SK-N-MC (cell line): ENCODE data around the gene DNHD1.

Experiments
- DNase-seq: peaks from one replicate; pipeline ENCODE4 v3.0.0-alpha.2; 2011; ENCODE audit warnings: low read depth, low spot score
- H3K27ac ChIP-seq: fragments of 200-600 bp; sonication (generic); 2 replicates; pipeline ENCODE4 v1.5.1; 2016; ENCODE audit warnings: mixed run types
- H3K36me3 ChIP-seq: fragments of 200-600 bp; sonication (generic); 2 replicates; pipeline ENCODE4 v1.6.1; 2017; ENCODE audit warnings: antibody characterized with exemption, low read length, mixed read lengths; ENCODE audit not compliant: insufficient read depth
- H3K4me3 ChIP-seq: fragments of 200-600 bp; sonication (generic); 2 replicates; pipeline ENCODE4 v1.5.1; 2016
- H3K9ac ChIP-seq: fragments of 200-600 bp; sonication (generic); 2 replicates; pipeline ENCODE4 v1.8.0; 2017; ENCODE audit warnings: mixed run types, mixed read lengths; ENCODE audit not compliant: insufficient read length
- H3K9me3 ChIP-seq: fragments of 200-600 bp; sonication (generic); 2 replicates; pipeline ENCODE4 v1.6.1; 2017; ENCODE audit warnings: low read depth, mild to moderate bottlenecking, antibody characterized with exemption, low read length, moderate library complexity, mixed read lengths
- EZH2 ChIP-seq: fragments of 200-600 bp; sonication (generic); IDR thresholded peaks from one replicate; pipeline ENCODE4 v1.6.1; 2017; ENCODE audit warnings: antibody characterized with exemption
- FOXP2 ChIP-seq: optimal IDR thresholded peaks from 2 replicates; pipeline ENCODE3; 2011; ENCODE audit warnings: mild to moderate bottlenecking, moderate library complexity; ENCODE audit not compliant: insufficient read depth; ENCODE audit errors: extremely low read length, control extremely low read depth
- POLR2AphosphoS5 ChIP-seq: IDR thresholded peaks from 2 replicates; pipeline ENCODE4 v1.6.1; 2012; ENCODE audit warnings: mild to moderate bottlenecking, low read depth, low read length, borderline replicate concordance

Gene DNHD1

DNA sequence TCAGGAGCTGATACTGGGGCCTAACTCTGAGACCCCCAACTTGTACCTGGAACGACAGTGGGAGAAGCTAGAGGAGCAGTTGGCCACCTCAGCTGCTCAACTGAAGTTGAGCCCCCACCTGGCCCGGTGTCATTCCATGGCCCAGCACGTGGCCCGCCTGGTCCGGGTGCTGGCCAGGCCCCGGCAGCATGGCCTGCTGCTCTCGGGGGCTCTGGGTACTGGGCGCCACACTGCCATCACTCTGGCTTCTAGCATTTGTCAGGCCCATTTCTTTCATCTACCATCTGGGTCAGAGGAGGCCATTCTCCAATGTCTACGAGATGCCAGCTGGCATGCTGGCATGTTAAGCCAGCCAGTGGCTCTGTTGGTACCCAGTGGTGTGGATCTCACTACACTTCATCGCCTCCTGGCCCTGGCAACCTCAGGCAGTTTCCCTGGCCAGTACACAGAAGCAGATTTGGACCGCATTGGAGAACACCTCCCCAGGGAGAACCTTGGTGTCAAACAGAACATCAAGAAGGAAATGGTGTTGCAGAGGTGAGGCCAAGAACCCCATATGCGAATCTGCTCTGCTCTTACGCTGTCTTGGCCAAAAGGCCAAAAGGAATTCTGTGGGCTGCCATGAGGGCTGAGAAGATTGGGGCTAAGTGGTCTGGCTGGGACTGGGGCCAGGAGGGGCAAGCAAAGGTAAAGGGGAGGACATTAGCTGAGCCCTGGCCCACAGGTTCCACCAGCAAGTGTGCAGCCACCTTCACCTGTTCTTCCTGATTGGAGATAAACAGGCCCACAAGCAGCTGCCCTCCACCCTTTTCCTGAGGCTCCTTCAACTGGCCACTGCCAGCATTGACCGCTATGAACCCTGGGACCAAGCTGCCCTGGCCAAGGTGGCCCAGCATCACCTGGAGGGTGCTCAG is 60.9 kb downstream of the DNHD1 start:
- no peak for DNase-seq
- Histone ChIP-seq H3K4me3 (no peak overlapping the region), H3K9ac (no peak overlapping the region), H3K27ac (no peak overlapping the region), H3K36me3 (no peaks in the 10 kb centered on the region), H3K9me3 (no peaks in the 10 kb centered on the region)
- no peak for TF ChIP-seq EZH2
- no peak for TF ChIP-seq POLR2AphosphoS5
- no peak for TF ChIP-seq FOXP2

DNA sequence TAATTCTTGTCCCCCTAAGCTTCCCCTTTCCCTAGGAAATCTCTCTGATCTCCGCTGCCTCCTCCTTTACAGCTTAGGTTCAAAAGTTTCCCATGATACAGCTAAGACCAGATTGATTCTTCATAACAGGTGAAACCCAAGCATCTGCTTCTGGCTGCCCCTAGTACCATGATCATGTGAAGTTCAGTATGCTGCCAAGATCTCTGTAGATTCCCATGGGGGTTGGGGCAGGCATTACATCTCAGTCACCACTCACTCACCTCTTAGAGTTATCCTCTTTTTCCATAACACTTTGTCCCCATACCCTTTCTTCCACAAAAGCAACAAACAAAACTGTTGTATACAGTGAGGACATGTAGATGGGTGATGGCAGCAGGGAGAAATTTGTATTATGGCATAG is 62.3 kb downstream of the DNHD1 start:
- TF ChIP-seq POLR2AphosphoS5 (no peak), EZH2 (no peak), FOXP2 (no peak)
- Histone ChIP-seq H3K36me3 (no peaks in the 10 kb centered on the region), H3K9me3 (no peaks in the 10 kb centered on the region), H3K9ac (no peak overlapping the region), H3K27ac (no peak overlapping the region), H3K4me3 (no peak overlapping the region)
- no peak for DNase-seq

DNA sequence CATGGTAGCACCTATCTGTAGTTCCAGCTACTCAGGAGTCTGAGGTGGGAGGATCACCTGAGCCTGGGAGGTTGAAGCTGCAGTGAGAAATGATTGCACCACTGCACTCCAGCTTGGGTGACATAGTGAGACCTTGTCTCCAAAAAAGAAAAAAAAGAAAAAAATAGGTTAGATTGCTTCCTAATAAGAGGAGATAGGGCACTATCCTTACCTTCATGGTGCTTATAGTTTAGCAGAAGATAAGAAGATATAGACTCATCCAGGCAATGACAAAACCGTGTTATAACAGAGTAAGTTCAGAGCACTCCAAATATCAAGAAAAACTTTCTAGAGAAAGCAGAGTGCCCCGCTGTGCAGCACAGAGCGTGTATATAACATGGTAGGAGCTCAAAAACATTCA is 64.2 kb downstream of the DNHD1 start:
- Histone ChIP-seq H3K36me3 (no peaks in the 10 kb centered on the region), H3K9me3 (no peaks in the 10 kb centered on the region), H3K9ac (no peak overlapping the region), H3K4me3 (no peak overlapping the region), H3K27ac (no peak overlapping the region)
- DNase-seq, result no peak
- no peak for TF ChIP-seq POLR2AphosphoS5
- TF ChIP-seq EZH2, result no peak
- TF ChIP-seq FOXP2, result no peak

DNA sequence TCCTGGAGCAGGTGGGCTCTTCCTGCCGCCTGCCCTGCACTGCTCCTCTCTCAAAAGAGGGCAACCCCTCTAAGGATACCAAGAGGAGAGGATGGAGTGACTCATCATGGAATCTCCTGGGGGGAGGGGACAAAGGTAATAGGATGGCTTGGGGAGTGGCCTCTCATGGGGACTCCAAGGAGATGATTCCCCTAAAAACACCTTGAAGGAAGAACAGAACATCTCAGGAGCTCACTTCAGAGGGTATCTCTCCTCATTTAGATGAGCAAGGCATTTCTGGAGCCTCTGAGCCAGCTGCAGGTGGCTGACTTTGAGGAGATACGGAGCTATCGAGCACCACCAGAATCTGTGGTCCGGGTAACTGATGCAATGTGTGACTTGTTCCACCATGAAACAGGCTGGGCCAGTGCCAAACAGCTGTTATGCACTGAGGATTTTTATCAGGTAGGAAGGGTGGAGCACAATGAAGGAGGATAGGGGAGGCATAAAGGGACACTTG is 66.1 kb downstream of the DNHD1 start:
- Histone ChIP-seq H3K4me3 (no peak overlapping the region), H3K27ac (no peak overlapping the region), H3K9me3 (no peaks in the 10 kb centered on the region), H3K9ac (no peak overlapping the region), H3K36me3 (no peaks in the 10 kb centered on the region)
- no peak for DNase-seq
- TF ChIP-seq POLR2AphosphoS5 (no peak), FOXP2 (no peak), EZH2 (no peak)

DNA sequence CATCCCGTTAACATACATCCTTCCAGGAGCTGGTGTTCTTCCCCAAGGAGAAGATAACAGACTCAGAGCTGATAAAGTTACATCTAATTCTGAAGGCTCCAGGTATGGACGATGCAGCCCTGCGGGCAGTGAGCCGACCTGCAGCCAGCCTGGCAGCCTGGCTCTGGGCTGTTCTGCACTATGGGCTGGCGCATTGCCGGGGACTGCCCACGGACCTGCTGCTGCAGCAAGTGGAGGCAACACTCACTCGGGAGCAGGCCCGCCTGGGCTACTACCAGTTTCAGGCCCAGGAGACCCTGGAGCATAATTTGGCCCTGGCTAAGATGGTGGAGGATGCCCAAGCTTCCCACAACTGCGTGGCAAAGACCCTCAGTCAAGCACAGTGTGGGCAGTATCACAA is 66.6 kb downstream of the DNHD1 start:
- Histone ChIP-seq H3K9me3 (no peaks in the 10 kb centered on the region), H3K4me3 (no peak overlapping the region), H3K27ac (no peak overlapping the region), H3K36me3 (no peaks in the 10 kb centered on the region), H3K9ac (no peak overlapping the region)
- DNase-seq, result no peak
- TF ChIP-seq POLR2AphosphoS5 (no peak), EZH2 (no peak), FOXP2 (no peak)

DNA sequence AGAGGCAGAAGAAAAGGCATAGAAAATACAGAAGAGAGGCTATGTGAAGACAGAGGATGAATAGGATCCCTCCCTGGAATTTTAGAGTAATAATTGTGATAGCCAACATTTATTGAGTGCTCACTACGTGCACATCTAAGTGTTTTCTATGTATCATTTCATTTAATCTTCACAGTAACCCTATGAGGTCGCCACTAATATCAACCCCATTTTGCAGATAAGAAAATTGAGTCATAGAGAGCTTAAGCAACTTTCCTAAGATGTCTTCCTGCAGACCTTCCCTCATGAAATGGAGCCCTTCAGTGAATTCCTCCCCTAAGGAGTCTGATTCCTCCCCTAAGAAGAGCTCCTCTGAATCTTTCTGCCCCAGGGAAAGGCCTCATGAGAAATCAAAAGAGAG is 68.2 kb downstream of the DNHD1 start:
- H3K4me3 ChIP-seq, result no peak overlapping the region
- no peak overlapping the region for H3K9ac ChIP-seq
- H3K36me3 ChIP-seq, result no peaks in the 10 kb centered on the region
- no peak for DNase-seq
- no peak overlapping the region for H3K27ac ChIP-seq
- TF ChIP-seq EZH2, result no peak
- no peak for TF ChIP-seq FOXP2
- no peak for TF ChIP-seq POLR2AphosphoS5
- no peaks in the 10 kb centered on the region for H3K9me3 ChIP-seq

DNA sequence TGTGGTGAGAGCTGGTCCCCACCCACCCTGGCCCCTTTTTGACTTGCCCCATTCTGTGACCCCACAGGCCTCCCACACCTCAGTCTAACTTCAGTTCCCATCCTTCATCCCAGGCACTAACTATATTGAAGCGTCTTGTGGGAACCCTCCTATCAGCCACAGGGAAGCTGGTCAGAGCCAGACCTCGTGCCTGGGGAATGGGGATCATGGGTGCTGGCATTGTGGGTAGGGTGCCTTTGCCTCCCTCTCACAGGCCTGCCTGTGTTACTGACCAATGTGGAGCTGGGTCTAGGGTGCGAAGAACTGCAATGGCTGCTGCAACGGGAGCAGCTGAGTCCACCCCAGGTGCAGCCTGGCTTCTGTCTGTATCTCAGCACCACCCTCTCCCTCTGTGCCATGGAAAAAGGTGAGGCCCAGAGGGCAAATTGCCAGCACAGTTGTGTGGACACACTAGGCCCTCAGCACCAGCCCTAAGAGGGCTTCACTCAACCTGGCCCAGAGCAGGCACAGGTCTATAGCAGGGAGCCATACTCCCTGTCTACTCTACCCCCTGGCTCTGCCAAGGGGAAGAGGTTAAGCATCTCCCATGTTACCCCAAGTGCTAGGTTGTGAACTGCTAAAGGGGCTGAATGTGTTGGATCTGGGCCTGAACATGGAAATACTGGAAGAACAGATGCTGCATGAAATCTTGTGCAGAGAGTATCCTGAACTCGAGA is 69.1 kb downstream of the DNHD1 start:
- Histone ChIP-seq H3K36me3 (no peaks in the 10 kb centered on the region), H3K4me3 (no peak overlapping the region), H3K27ac (no peak overlapping the region), H3K9ac (no peak overlapping the region), H3K9me3 (no peaks in the 10 kb centered on the region)
- DNase-seq, result no peak
- TF ChIP-seq FOXP2 (no peak), POLR2AphosphoS5 (no peak), EZH2 (no peak)

DNA sequence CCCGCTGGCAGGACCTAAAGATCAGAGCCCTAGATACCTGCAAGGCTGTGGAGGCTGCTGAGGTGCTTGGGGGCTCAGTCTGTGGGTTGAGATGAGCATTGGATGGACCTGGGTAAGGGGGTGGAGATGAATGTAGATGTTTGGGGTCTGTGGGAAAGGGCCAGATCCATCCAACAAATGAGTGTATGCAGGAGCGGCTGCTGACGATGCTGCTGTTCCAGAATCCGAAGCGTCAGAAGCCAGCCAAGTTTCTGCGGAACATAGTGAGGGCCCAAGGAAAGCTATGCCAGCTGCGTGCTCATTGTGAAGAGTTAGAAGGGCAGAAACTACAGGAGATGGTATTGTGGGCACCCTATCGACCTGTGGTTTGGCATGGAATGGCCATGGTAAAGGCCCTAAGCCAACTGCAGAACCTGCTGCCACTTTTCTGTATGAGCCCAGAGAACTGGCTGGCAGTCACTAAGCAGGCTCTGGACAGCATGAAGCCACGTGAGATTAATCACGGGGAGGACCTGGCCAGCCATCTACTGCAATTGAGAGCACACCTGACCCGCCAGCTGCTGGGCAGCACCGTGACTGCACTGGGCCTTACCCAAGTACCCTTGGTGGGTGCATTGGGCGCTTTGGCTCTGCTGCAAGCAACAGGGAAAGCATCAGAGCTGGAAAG is 69.8 kb downstream of the DNHD1 start:
- DNase-seq, result no peak
- no peak overlapping the region for H3K9ac ChIP-seq
- H3K36me3 ChIP-seq, result no peaks in the 10 kb centered on the region
- no peaks in the 10 kb centered on the region for H3K9me3 ChIP-seq
- no peak for TF ChIP-seq EZH2
- TF ChIP-seq POLR2AphosphoS5, result no peak
- no peak for TF ChIP-seq FOXP2
- no peak overlapping the region for H3K27ac ChIP-seq
- no peak overlapping the region for H3K4me3 ChIP-seq
